ENCODE results near the gene HAVCR1. TPM values are rescaled to one million over a fixed set of nuclear protein-coding genes. Genes with fewer than 3 reads are reported as not detected.
"Not testable (repeated sequence)": the region's sequence is repeated elsewhere in the genome, so short reads cannot be mapped to it uniquely, and the experiment has no call there.

HAVCR1 gene
- total and polyA plus RNA-seq, 5 donors, result not detected

DNA sequence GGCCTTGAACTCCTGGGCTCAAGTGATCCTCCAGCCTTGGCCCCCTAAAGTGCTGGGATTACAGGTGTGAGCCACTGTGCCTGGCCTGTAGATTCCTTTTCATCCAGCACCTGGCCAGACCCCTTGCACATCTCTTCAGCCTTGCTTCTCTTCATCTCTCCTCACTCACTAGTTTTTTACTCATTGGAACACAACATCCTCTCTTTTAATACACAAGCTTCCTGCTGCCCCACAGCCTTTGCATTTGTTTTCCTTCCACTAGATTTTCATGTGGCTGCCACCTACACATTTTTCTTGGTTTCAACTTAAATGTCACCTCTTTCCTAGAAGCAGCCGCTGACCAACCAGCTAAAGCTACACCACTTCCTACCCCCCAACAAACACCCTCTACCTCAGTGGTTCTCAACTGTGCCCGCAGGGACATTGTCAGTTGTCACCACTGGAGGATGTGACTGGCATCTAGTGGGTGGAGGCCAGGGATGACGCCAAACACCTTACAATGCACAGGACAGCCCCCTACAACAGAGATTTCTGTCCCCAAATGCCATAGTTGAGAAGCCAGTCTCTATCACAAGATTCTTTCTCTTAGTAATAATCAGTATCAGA is 33.7 kb downstream of the HAVCR1 start:
- intact Hi-C loops (cut with DNase I), result no loop called here
- no peak overlapping the region for H3K4me3 ChIP-seq (ENCODE audit: low read length)
- H3K27me3 ChIP-seq (ENCODE audit: control insufficient read depth, insufficient read depth), result no peaks in the 10 kb centered on the region
- H3K4me1 ChIP-seq (ENCODE audit: control insufficient read depth, insufficient read depth, low read length), result peaks cover 2% of the 10 kb centered on the region
- no peaks in the 10 kb centered on the region for H3K9me3 ChIP-seq (ENCODE audit: control insufficient read depth, low read length)
- DNase-seq, result peak in 1 of 3 donors; percentile 37
- WGBS, result 80% methylated on average over 3 of the region's 3 CpGs
- no peak for ATAC-seq
- no peak overlapping the region for H3K27ac ChIP-seq (ENCODE audit: low read length)

- intact Hi-C loops (cut with DNase I), result no loop called here
- DNase-seq (no peak), ATAC-seq (no peak)
- Histone ChIP-seq H3K4me1 (ENCODE audit: control insufficient read depth, insufficient read depth, low read length) (peaks cover 2% of the 10 kb centered on the region), H3K27me3 (ENCODE audit: control insufficient read depth, insufficient read depth) (no peaks in the 10 kb centered on the region), H3K4me3 (ENCODE audit: low read length) (no peak overlapping the region), H3K27ac (ENCODE audit: low read length) (no peak overlapping the region), H3K9me3 (ENCODE audit: control insufficient read depth, low read length) (no peaks in the 10 kb centered on the region)
- 75% methylated on average over 5 of the region's 5 CpGs for WGBS
Observed at GRCh38 chr5:157024208-157024959, 34.5 kb downstream of the HAVCR1 start.

GRCh38 chr5:157022024-157022423 is 36.9 kb downstream of the HAVCR1 start:
- H3K27me3 ChIP-seq (ENCODE audit: control insufficient read depth, insufficient read depth), result no peaks in the 10 kb centered on the region
- ATAC-seq (no peak), DNase-seq (no peak)
- intact Hi-C loops (cut with DNase I), result no loop called here
- no peak overlapping the region for H3K27ac ChIP-seq (ENCODE audit: low read length)
- H3K4me1 ChIP-seq (ENCODE audit: control insufficient read depth, insufficient read depth, low read length), result peaks cover 2% of the 10 kb centered on the region
- no peaks in the 10 kb centered on the region for H3K9me3 ChIP-seq (ENCODE audit: control insufficient read depth, low read length)
- H3K4me3 ChIP-seq (ENCODE audit: low read length), result no peak overlapping the region
- 87% methylated on average over 2 of the region's 2 CpGs for WGBS

DNA sequence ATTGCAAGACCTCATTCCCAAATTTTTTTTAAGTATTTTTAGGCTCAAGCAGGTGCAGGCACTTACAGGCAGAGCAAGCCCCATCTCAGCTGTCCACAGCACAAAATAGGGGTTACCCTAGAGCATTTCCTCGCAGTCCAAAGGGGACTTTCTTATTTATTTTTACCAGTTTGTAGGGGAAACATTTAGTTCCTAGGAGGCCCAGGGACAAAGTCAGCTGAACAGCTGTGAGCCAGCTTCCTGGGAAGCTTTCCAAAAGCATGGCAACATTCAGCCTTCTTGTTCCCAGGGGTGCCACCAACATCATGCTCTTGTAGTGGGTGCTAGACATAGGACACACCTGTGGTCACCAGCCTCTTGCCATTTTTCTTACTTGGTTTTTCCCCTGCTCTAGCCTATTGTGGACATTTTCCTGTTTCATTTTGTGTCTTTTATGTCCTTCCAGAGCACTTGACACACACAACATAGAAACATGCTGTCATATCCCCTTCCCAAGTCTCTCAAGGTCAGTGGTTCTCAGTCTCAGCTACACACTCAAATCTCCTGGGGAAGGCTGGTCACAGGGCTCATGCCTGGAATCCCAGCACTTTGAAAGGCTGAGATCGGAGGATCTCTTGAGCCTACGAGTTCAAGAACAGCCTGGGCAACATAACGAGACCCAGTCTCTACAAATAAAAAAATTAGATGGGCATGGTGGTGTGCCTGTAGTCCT is 38.2 kb downstream of the HAVCR1 start:
- Histone ChIP-seq H3K4me3 (ENCODE audit: low read length) (no peak overlapping the region), H3K27ac (ENCODE audit: low read length) (no peak overlapping the region), H3K4me1 (ENCODE audit: control insufficient read depth, insufficient read depth, low read length) (peaks cover 2% of the 10 kb centered on the region), H3K9me3 (ENCODE audit: control insufficient read depth, low read length) (no peaks in the 10 kb centered on the region), H3K27me3 (ENCODE audit: control insufficient read depth, insufficient read depth) (no peaks in the 10 kb centered on the region)
- 74% methylated on average over 4 of the region's 4 CpGs for WGBS
- intact Hi-C loops (cut with DNase I), result no loop called here
- no peak for DNase-seq
- ATAC-seq, result no peak

DNA sequence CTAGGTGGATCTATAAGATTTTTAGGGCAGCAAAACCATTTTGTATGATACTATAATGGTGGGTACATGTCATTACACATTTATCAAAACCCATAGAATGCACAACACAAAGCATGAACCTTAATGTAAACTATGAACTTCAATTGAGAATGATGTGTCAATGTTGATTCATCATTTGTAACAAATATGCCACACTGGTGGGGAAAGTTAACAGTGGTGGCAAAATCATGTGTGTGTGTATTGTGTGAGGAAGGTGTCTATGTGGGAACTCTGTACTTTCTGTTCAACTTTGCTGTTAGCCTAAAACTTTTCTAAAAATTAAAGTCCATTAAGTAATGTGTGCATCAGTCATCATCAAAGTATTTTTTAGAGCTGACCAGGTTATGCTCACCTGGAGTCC is 38.9 kb downstream of the HAVCR1 start:
- Histone ChIP-seq H3K27ac (ENCODE audit: low read length) (no peak overlapping the region), H3K4me1 (ENCODE audit: control insufficient read depth, insufficient read depth, low read length) (peaks cover 2% of the 10 kb centered on the region), H3K4me3 (ENCODE audit: low read length) (no peak overlapping the region), H3K9me3 (ENCODE audit: control insufficient read depth, low read length) (no peaks in the 10 kb centered on the region), H3K27me3 (ENCODE audit: control insufficient read depth, insufficient read depth) (no peaks in the 10 kb centered on the region)
- no peak for ATAC-seq
- intact Hi-C loops (cut with DNase I), result no loop called here
- no peak for DNase-seq

DNA sequence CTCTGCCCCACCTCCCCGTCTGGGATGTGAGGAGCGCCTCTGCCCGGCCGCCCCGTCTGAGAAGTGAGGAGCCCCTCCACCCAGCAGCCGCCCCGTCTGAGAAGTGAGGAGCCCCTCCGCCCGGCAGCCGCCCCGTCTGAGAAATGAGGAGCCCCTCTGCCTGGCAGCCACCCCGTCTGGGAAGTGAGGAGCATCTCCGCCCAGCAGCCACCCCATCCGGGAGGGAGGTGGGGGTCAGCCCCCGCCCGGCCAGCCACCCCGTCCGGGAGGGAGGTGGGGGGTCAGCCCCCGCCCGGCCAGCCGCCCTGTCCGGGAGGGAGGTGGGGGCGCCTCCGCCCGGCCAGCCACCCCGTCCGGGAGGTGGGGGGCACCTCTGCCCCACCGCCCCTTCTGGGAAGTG is 44.8 kb downstream of the HAVCR1 start:
- ATAC-seq; H3K27ac ChIP-seq (ENCODE audit: low read length); H3K9me3 ChIP-seq (ENCODE audit: control insufficient read depth, low read length); intact Hi-C loops (cut with DNase I); H3K27me3 ChIP-seq (ENCODE audit: control insufficient read depth, insufficient read depth); H3K4me1 ChIP-seq (ENCODE audit: control insufficient read depth, insufficient read depth, low read length); H3K4me3 ChIP-seq (ENCODE audit: low read length): not testable (repeated sequence)
- peak in 1 of 3 donors; percentile 53 for DNase-seq
- 90% methylated on average over 22 of the region's 28 CpGs for WGBS

- no peaks in the 10 kb centered on the region for H3K9me3 ChIP-seq (ENCODE audit: control insufficient read depth, low read length)
- H3K4me3 ChIP-seq (ENCODE audit: low read length), result no peak overlapping the region
- no peak for DNase-seq
- H3K27me3 ChIP-seq (ENCODE audit: control insufficient read depth, insufficient read depth), result no peaks in the 10 kb centered on the region
- no peak overlapping the region for H3K27ac ChIP-seq (ENCODE audit: low read length)
- intact Hi-C loops (cut with DNase I), result no loop called here
- H3K4me1 ChIP-seq (ENCODE audit: control insufficient read depth, insufficient read depth, low read length), result no peaks in the 10 kb centered on the region
- no peak for ATAC-seq
- 70% methylated on average over 2 of the region's 2 CpGs for WGBS
Observed at GRCh38 chr5:157006262-157006661, 52.7 kb downstream of the HAVCR1 start.

DNA sequence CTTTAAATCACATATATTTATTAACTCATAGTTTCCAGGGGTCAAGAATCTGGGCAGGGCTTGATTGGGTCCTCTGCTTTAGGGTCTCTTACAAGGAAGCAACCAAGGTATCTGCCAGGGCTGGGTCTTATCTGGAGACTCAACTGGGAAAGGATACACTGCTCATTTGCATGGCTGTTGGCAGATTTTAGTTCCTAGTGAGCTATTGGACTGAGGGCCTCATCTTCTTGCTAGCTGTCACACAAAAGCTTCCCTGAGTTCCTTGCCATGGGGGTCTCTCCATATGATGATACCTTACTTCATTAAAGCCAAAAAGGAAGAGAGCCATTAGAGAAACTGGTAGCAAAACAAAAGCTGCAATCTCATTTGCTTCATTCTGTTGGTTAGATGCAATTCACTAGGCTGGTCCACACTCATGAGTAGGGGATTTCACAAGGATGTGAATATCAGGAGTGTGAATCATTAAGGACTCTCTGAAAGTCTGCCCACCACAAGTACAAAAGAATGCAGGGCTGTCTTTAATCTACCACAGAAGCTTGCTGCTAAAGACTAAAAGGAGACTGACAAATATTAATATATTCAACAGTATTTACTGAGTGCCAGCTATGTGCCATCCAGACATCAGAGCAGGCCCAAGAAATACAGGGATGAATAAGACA is 53.9 kb downstream of the HAVCR1 start:
- no peak for DNase-seq
- intact Hi-C loops (cut with DNase I), result no loop called here
- Histone ChIP-seq H3K27ac (ENCODE audit: low read length) (no peak overlapping the region), H3K4me1 (ENCODE audit: control insufficient read depth, insufficient read depth, low read length) (no peaks in the 10 kb centered on the region), H3K4me3 (ENCODE audit: low read length) (no peak overlapping the region), H3K27me3 (ENCODE audit: control insufficient read depth, insufficient read depth) (no peaks in the 10 kb centered on the region), H3K9me3 (ENCODE audit: control insufficient read depth, low read length) (no peaks in the 10 kb centered on the region)
- ATAC-seq, result no peak

DNA sequence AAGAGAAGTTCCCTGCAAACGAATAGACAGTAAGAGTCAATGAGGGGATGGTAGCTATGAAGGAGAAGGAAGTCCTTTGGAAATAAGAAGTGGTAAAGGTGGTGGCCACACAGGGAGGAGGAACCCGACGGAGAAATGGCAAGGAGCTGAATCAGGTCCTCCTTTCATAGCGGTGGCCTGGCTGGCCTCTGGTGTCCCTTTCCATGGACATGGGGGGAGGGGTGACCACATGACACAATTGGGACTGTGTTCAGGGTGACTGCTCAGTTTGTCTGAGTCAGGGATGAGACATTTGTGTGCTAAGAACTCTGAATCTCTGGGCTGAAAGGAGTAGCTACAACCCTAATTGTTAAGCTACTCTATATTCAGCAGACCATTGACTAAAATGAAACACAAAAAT is 67.2 kb downstream of the HAVCR1 start:
- Histone ChIP-seq H3K27me3 (ENCODE audit: control insufficient read depth, insufficient read depth) (no peaks in the 10 kb centered on the region), H3K27ac (ENCODE audit: low read length) (no peak overlapping the region), H3K4me3 (ENCODE audit: low read length) (no peak overlapping the region), H3K4me1 (ENCODE audit: control insufficient read depth, insufficient read depth, low read length) (no peaks in the 10 kb centered on the region), H3K9me3 (ENCODE audit: control insufficient read depth, low read length) (no peaks in the 10 kb centered on the region)
- intact Hi-C loops (cut with DNase I), result no loop called here
- no peak for DNase-seq
- 75% methylated on average over 4 of the region's 4 CpGs for WGBS
- ATAC-seq, result no peak

DNA sequence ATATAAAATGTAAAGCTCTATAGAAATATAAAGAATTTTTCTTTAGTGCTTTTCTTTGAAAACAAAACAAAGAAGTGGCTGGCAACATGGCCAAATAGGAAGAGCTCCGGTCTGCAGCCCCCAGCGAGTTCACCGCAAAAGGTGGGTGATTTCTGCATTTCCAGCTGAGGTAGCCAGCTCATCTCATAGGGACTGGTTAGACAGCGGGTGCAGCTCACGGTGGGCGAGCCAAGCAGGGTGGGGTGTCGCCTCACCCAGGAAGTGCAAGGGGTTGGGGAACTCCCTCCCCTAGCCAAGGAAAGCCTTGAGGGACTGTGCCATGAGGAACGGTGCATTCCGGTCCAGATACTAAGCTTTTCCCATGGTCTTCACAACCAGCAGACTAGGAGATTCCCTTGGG is 74.9 kb downstream of the HAVCR1 start:
- Histone ChIP-seq H3K27ac (ENCODE audit: low read length) (no peak overlapping the region), H3K9me3 (ENCODE audit: control insufficient read depth, low read length) (no peaks in the 10 kb centered on the region), H3K27me3 (ENCODE audit: control insufficient read depth, insufficient read depth) (no peaks in the 10 kb centered on the region), H3K4me1 (ENCODE audit: control insufficient read depth, insufficient read depth, low read length) (no peaks in the 10 kb centered on the region), H3K4me3 (ENCODE audit: low read length) (no peak overlapping the region)
- ATAC-seq, result no peak
- intact Hi-C loops (cut with DNase I), result no loop called here
- no peak for DNase-seq
- 92% methylated on average over 9 of the region's 9 CpGs for WGBS

DNA sequence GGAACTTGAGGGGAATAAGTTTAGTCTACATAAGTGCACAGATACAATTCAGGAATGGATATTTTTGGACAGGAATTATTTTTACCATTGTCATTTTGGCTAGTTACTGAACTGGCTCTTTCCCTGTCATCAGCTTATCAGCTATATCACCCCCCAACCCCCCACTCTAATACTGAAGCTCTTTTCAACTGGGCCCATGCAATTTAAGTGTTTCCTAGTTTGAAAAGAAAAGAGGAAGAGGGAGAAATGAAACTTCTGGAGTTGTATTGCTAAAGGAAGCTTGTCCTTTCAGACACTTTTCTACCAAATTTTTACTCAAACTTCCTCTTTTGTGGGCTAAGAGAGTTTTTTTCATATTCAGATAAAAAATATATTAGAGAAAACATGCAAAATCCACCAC is 77.4 kb downstream of the HAVCR1 start:
- Histone ChIP-seq H3K4me3 (ENCODE audit: low read length) (no peak overlapping the region), H3K27me3 (ENCODE audit: control insufficient read depth, insufficient read depth) (no peaks in the 10 kb centered on the region), H3K9me3 (ENCODE audit: control insufficient read depth, low read length) (no peaks in the 10 kb centered on the region), H3K4me1 (ENCODE audit: control insufficient read depth, insufficient read depth, low read length) (no peaks in the 10 kb centered on the region), H3K27ac (ENCODE audit: low read length) (no peak overlapping the region)
- ATAC-seq (no peak), DNase-seq (no peak)
- intact Hi-C loops (cut with DNase I), result no loop called here
